ENCODE results near the gene FRS2. TPM values are rescaled to one million over a fixed set of nuclear protein-coding genes. Genes with fewer than 3 reads are reported as not detected.
"Not testable (repeated sequence)": the region's sequence is repeated elsewhere in the genome, so short reads cannot be mapped to it uniquely, and the experiment has no call there.

The FRS2 gene
- total RNA-seq, 1 experiment from 2014 or later = 35.0 TPM

DNA sequence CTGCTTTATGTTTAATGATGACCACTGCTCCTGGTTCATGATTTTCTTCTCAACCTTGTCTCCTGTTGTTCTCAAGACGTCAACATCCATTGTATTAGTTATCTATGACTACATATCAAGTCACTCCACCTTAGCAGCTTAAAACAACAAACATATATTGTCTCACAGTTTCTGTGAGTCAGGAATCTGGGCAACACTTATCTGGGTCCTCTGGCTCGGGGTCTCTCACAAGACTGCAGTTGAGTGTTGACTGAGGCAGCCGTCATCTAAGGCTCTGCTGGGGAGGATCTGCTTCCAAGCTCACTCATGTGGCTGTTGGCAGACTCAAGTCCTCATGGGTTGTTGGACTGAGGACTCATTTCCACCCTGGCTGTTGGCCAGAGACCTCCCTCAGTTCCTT, 27.3 kb upstream of the FRS2 start:
- Histone ChIP-seq H3K36me3 (ENCODE audit: low read depth, low read length) (no peaks in the 10 kb centered on the region), H3K27me3 (ENCODE audit: low read length) (no peaks in the 10 kb centered on the region), H3K9me2 (replicated peaks; ENCODE audit: low read length) (no peaks in the 10 kb centered on the region), H2AFZ (ENCODE audit: low read length) (no peak overlapping the region), H3K79me2 (ENCODE audit: low read length) (no peaks in the 10 kb centered on the region), H3K4me1 (ENCODE audit: insufficient read depth, low read length) (peaks cover 13% of the 10 kb centered on the region; the same call in 1 of the 2 replicates), H3K27ac (ENCODE audit: low read length) (peak overlapping the region; percentile 60), H4K20me1 (ENCODE audit: low read length) (no peaks in the 10 kb centered on the region), H3K4me2 (ENCODE audit: low read length) (no peak overlapping the region), H3F3A (ENCODE audit: low read length, unreplicated experiment) (no peaks in the 10 kb centered on the region), H3K4me3 (ENCODE audit: low read length) (no peak overlapping the region), H3K9me3 (ENCODE audit: low read length) (no peaks in the 10 kb centered on the region), H3K9ac (ENCODE audit: low read length) (no peak overlapping the region)
- no TSS peak for BruUV-seq (replicated peaks)
- intact Hi-C loops (cut with micrococcal nuclease) = no loop called here
- ChIA-PET CTCF (no interaction called here), POLR2A (ENCODE audit: unreplicated experiment) (no interaction called here)
- peak; percentile 50 for ATAC-seq
- peak; percentile 64 for DNase-seq
- TF ChIP-seq EZH2phosphoT487 (IDR thresholded peaks at IDR 0.05; ENCODE audit: borderline replicate concordance, low read length) (no peak), EZH2 (IDR thresholded peaks at IDR 0.05; ENCODE audit: low read length, unreplicated experiment) (no peak)
- TF ChIP-seq, protein P1, sequence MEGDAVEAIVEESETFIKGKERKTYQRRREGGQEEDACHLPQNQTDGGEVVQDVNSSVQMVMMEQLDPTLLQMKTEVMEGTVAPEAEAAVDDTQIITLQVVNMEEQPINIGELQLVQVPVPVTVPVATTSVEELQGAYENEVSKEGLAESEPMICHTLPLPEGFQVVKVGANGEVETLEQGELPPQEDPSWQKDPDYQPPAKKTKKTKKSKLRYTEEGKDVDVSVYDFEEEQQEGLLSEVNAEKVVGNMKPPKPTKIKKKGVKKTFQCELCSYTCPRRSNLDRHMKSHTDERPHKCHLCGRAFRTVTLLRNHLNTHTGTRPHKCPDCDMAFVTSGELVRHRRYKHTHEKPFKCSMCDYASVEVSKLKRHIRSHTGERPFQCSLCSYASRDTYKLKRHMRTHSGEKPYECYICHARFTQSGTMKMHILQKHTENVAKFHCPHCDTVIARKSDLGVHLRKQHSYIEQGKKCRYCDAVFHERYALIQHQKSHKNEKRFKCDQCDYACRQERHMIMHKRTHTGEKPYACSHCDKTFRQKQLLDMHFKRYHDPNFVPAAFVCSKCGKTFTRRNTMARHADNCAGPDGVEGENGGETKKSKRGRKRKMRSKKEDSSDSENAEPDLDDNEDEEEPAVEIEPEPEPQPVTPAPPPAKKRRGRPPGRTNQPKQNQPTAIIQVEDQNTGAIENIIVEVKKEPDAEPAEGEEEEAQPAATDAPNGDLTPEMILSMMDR (conservative IDR thresholded peaks at IDR 0.05; ENCODE audit: low read depth, low read length) = no peak

DNA sequence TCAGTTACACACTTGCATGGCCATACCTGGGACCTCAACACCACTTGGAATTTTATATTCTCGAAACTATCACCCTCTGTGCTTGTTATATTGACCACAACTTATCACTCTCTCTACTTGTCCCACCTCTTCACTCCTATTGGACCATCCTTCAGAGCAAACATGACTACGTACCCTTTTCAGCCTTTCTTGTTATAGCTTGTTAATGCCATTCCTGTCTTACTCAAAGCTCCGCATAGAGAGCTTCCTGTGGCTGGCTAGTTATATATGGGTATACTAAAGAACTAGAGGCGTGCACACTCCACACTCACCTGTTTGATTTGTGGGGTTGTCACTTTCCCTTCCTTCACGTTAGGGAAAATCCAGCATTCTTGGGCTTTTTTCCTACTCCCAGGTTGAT, 26.3 kb upstream of the FRS2 start:
- Histone ChIP-seq H3K4me1 (ENCODE audit: insufficient read depth, low read length) (peaks cover 13% of the 10 kb centered on the region; the same call in 1 of the 2 replicates), H3K79me2 (ENCODE audit: low read length) (no peaks in the 10 kb centered on the region), H2AFZ (ENCODE audit: low read length) (no peak overlapping the region), H3K9me2 (replicated peaks; ENCODE audit: low read length) (no peaks in the 10 kb centered on the region), H3K9me3 (ENCODE audit: low read length) (no peaks in the 10 kb centered on the region), H3F3A (ENCODE audit: low read length, unreplicated experiment) (no peaks in the 10 kb centered on the region), H4K20me1 (ENCODE audit: low read length) (no peaks in the 10 kb centered on the region), H3K27me3 (ENCODE audit: low read length) (no peaks in the 10 kb centered on the region), H3K36me3 (ENCODE audit: low read depth, low read length) (no peaks in the 10 kb centered on the region), H3K9ac (ENCODE audit: low read length) (no peak overlapping the region), H3K4me3 (ENCODE audit: low read length) (no peak overlapping the region), H3K27ac (ENCODE audit: low read length) (peak overlapping the region; percentile 60; the same call in 1 of the 2 replicates), H3K4me2 (ENCODE audit: low read length) (no peak overlapping the region)
- DNase-seq (no peak), ATAC-seq (no peak)
- ChIA-PET CTCF (no interaction called here), POLR2A (ENCODE audit: unreplicated experiment) (no interaction called here)
- TF ChIP-seq EZH2phosphoT487 (IDR thresholded peaks at IDR 0.05; ENCODE audit: borderline replicate concordance, low read length) (no peak), EZH2 (IDR thresholded peaks at IDR 0.05; ENCODE audit: low read length, unreplicated experiment) (no peak)
- TF ChIP-seq, protein P1 (conservative IDR thresholded peaks at IDR 0.05; ENCODE audit: low read depth, low read length) = no peak
- intact Hi-C loops (cut with micrococcal nuclease) = no loop called here
- BruUV-seq (replicated peaks) = no TSS peak

DNA sequence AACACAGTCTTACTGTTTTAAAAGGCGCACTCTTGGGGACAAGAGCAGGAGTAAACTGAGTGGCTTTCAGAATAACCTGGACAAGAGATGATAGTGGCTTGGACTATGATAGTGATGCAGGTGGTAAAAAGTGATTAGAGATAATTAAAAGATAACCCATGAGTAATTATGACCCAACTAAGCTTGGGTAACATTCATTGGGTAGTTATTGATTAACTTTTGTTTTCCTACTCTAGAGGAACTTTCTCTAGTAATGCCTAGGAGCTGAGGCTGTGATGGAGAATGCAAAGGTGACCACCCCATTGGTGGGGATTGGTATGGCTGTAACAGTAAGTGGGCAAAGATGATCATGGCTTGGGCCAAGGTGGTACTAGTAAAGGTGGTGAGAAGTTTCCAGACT, 22.3 kb upstream of the FRS2 start:
- Histone ChIP-seq H3K9me2 (replicated peaks; ENCODE audit: low read length) (no peaks in the 10 kb centered on the region), H3K4me2 (ENCODE audit: low read length) (no peak overlapping the region), H3K27me3 (ENCODE audit: low read length) (no peaks in the 10 kb centered on the region), H3K4me1 (ENCODE audit: insufficient read depth, low read length) (peaks cover 5% of the 10 kb centered on the region; the same call in 1 of the 2 replicates), H3K27ac (ENCODE audit: low read length) (no peak overlapping the region), H3K36me3 (ENCODE audit: low read depth, low read length) (no peaks in the 10 kb centered on the region), H3K4me3 (ENCODE audit: low read length) (no peak overlapping the region), H3K79me2 (ENCODE audit: low read length) (no peaks in the 10 kb centered on the region), H2AFZ (ENCODE audit: low read length) (no peak overlapping the region), H4K20me1 (ENCODE audit: low read length) (no peaks in the 10 kb centered on the region), H3K9me3 (ENCODE audit: low read length) (no peaks in the 10 kb centered on the region), H3F3A (ENCODE audit: low read length, unreplicated experiment) (no peaks in the 10 kb centered on the region), H3K9ac (ENCODE audit: low read length) (no peak overlapping the region)
- POLR2A ChIA-PET (ENCODE audit: unreplicated experiment) = no interaction called here
- no TSS peak for BruUV-seq (replicated peaks)
- DNase-seq (no peak), ATAC-seq (no peak)
- TF ChIP-seq, protein P1 (conservative IDR thresholded peaks at IDR 0.05; ENCODE audit: low read depth, low read length) = no peak
- TF ChIP-seq EZH2 (IDR thresholded peaks at IDR 0.05; ENCODE audit: low read length, unreplicated experiment) = no peak
- no peak for TF ChIP-seq EZH2phosphoT487 (IDR thresholded peaks at IDR 0.05; ENCODE audit: borderline replicate concordance, low read length)
- CTCF ChIA-PET = no interaction called here
- intact Hi-C loops (cut with micrococcal nuclease) = no loop called here

DNA sequence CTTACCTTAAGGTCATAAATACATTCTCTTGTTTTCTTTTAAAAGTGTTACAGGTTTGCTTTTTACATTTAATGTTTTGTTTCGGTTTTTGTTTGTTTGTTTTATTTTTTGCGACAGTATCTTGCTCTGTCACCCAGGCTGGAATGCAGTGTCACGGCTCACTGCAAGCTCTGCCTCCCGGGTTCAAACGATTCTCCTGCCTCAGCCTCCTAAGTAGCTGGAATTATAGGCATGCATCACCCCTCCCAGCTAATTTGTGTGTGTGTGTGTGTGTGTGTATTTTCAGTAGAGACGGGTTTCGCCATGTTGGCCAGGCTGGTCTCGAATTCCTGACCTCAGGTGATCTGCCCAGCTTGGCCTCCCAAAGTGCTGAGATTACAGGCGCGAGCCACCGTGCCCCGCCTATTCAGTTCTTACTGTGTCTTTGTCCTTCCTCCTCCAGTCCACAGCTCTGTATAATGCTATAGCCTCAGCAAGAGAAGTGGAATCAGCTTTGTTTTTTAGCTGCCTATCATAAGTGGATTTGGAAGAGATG, 17.5 kb upstream of the FRS2 start:
- H3F3A ChIP-seq (ENCODE audit: low read length, unreplicated experiment); H3K27me3 ChIP-seq (ENCODE audit: low read length); H3K4me1 ChIP-seq (ENCODE audit: insufficient read depth, low read length); H3K4me2 ChIP-seq (ENCODE audit: low read length); H2AFZ ChIP-seq (ENCODE audit: low read length); ATAC-seq; H3K9ac ChIP-seq (ENCODE audit: low read length); BruUV-seq (replicated peaks); H3K27ac ChIP-seq (ENCODE audit: low read length); intact Hi-C loops (cut with micrococcal nuclease); CTCF ChIA-PET; DNase-seq; H3K36me3 ChIP-seq (ENCODE audit: low read depth, low read length); H3K4me3 ChIP-seq (ENCODE audit: low read length); H3K9me3 ChIP-seq (ENCODE audit: low read length); H3K79me2 ChIP-seq (ENCODE audit: low read length); H3K9me2 ChIP-seq (replicated peaks; ENCODE audit: low read length); H4K20me1 ChIP-seq (ENCODE audit: low read length): not testable (repeated sequence)
- POLR2A ChIA-PET (ENCODE audit: unreplicated experiment) = interaction anchor here (0.6 kb wide), 1 partner anchor 205 kb away, joined by 5 read pairs; no protein-coding TSS in a partner anchor

Measured in PC-3 (cell line).